ENCODE results near the gene ZBTB48.
"Not testable (repeated sequence)": the region's sequence is repeated elsewhere in the genome, so short reads cannot be mapped to it uniquely, and the experiment has no call there.

ZBTB48 gene

DNA sequence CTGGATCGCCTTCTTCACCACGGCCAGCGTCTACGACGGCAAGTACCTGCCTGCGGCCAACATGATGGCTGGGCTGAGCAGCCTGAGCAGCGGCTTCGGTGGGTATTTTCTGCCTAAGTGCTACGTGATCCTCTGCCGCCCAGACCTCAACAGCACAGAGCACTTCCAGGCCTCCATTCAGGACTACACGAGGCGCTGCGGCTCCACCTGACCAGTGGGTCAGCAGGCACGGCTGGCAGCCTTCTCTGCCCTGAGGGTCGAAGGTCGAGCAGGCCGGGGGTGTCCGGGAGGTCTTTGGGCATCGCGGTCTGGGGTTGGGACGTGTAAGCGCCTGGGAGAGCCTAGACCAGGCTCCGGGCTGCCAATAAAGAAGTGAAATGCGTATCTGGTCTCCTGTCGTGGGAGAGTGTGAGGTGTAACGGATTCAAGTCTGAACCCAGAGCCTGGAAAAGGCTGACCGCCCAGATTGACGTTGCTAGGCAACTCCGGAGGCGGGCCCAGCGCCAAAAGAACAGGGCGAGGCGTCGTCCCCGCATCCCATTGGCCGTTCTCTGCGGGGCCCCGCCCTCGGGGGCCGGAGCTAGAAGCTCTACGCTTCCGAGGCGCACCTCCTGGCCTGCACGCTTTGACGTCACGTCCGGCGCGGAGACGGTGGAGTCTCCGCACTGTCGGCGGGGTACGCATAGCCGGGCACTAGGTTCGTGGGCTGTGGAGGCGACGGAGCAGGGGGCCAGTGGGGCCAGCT lies at the start of gene ZBTB48:
Gene ZBTB48 (plus strand): TSS at position 621 of the 745 bp plus-strand sequence. CDS start 616 bp downstream, outside the sequence.
- DNase-seq = peak; percentile 100

DNA sequence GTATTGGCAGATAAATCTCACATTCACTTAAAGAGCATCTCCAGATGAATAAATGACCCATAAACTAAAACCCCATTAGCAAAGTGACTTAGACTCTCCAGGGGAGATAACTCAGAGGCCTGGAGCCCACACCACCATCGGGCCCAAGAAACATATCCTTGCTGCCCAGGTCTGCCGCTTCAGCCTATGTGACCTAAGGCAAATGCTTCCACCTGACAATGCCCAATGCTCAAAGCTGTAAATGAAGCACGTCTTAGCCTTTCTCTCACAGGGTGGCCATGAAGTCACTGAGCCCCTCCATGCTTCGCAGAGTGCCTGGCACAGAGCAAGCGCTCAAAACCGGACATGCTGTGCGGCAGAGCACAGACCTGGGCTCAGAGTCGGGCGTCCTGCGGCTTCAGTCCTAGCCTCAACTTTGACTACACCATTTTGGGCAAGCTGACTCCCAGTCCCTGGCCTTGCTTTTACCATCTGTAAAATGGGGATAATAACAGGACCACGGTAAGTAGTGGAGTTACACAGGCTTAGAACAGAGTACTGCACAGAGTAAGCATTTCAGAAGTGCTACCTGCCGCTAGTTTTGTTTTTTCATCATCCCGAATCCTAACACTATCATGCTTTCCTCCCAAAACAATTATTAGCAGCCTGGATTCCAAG lies 49.2 kb upstream of the ZBTB48 start:
- no peak for DNase-seq

DNA sequence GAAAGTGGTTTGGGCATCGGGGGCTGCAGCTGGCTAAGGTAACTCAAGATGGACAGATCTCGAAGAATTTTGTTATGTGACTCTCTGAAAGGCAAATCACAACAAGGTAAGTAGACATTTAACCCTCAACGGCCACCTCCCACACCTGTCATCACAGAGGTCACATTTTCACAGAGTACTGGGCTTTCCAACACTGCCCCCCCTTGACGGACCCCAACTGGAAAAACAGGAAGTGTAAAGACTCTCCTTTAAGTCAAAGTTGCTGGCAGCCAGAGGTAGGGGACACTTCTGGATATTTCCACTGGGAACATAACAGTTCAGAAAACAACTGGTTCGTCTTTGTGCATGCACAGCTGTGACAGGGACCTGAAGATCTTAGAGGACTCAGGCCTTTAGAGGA lies 47.8 kb upstream of the ZBTB48 start:
- no peak for DNase-seq

DNA sequence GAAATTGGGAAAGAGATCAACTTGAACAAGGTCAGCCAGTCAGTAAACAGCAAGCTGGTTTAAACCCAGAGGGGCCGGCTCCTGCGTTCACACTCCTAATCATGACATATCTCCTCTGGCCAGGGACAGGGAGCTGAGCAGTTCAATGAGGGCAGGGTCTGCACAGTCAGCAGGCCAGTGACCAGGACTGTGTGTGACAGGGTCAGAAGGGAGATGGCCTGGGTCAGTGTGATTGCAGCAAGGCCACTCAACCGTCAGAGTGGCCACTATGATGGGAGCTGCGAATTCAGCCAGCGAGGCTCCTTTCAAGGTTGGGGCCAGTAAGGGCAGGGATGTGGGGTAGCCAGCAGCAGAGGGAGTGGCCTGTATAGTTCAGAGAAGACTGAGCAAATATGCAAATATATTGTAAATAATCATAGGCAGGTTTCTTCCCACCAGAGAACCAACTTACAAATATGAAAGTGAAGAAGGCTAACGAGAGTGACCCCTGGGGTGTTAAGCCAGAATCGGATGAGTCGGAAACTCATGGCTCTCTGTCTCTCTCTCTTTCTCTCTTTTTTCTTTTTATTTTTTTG lies 45.5 kb upstream of the ZBTB48 start:
- no peak for DNase-seq

- DNase-seq = no peak
Observed at GRCh38 chr1:6535214-6535613, 44.6 kb upstream of the ZBTB48 start.

DNA sequence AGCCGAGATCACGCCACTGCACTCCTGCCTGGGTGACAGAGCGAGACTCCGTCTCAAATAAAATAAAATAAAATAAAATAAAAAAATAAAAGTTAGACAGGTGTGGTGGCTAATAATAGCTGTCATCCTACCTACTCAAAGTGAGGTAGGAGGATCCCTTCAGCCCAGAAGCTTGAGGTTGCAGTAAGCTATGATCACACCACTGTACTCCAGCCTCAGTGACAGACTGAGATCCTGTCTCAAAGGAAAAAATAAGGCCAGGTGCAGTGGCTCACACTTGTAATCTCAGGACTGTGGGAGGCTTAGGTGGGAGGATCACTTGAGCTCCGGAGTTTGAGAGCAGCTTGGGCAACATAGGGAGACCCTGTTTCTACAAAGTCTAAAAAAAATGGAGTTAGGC lies 43.5 kb upstream of the ZBTB48 start:
- DNase-seq = no peak

GRCh38 chr1:6538956-6539355 lies 40.8 kb upstream of the ZBTB48 start:
- no peak for DNase-seq

GRCh38 chr1:6544831-6545230 lies 35.0 kb upstream of the ZBTB48 start:
- DNase-seq = no peak

DNA sequence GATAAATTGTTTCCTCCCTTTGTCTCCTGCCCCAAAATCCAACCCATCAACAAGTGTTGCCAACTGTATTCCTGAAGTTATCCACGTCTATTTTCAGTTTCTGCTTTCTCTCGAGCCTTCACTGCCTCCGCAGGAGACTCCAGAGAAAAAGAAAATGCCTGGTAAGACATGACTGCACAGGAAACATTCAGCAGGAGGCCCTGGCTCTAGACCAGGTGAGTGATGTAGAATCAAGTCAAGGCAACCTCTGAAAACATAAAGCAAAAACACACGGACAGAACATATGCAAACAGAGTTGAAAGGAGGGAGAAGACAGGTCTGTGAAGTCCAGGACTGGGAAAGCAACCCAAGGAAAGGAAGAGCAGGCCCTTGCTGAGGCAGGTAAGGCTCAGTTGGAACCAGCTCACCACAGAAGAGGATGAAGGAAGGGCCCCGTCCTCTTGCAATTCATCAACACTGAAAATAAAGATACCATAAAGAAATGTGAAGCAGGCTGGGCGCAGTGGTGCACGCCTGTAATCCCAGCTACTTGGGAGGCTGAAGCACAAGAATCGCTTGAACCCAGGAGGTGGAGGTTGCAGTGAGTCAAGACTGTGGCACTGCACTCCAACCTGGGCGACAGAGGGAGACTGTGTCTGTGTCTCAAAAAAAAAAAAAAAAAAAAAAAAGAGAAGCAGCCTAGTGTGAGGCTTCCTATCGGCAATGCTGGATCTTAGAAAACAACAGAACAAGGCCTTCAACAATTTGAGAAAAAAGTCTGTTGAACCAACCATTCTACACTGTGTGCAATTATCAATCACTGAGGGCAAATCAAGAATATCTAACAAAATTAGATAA lies 34.3 kb upstream of the ZBTB48 start:
- DNase-seq = no peak

DNA sequence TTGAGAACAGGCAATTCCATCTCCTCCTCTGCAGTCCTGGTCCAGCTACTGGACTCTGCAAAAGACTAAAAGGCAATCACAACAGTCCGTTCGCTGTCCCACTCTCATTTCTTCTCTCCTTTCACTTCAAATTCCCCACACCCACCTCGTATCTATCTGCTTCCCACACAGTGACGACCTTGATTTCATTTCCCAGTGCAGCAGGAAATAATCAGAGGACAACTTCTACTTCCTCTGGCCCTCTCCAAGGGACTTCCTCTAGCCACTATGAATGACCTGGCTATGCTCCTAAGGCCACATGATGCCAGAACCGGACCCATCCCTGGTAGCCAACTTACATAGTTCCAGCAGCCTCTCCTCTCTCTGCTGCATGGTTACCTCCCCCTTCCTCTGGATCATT lies 33.5 kb upstream of the ZBTB48 start:
- DNase-seq = no peak

DNA sequence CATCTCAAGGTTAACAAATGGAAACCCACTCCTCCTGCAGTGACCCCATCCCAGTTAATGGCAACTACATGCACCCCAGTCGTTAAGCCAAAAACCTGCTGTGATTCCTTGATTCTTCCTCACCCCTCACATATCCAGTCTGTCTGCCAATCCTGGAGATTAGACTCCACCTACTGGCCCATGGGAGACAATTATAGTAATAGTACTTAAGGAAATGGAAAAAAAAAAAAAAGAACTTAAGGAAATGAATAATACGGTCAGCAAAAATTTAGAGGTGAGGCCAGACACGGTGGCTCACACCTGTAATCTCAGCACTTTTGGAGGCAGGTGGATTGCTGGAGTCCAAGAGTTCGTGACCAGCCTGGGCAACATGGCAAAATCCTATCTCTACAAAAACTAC lies 32.5 kb upstream of the ZBTB48 start:
- no peak for DNase-seq

- DNase-seq = peak; percentile 99
Observed at GRCh38 chr1:6554031-6554906, 25.5 kb upstream of the ZBTB48 start, which contains the start of gene NOL9. NOL9 (minus strand) TSS chr1:6554513; CDS start chr1:6554502, 11 bp downstream.

- no peak for DNase-seq
Observed at GRCh38 chr1:6554907-6555778, 24.7 kb upstream of the ZBTB48 start, which contains the start of gene TAS1R1. TAS1R1 (plus strand) TSS chr1:6555307; CDS start chr1:6555374, 67 bp downstream.

DNA sequence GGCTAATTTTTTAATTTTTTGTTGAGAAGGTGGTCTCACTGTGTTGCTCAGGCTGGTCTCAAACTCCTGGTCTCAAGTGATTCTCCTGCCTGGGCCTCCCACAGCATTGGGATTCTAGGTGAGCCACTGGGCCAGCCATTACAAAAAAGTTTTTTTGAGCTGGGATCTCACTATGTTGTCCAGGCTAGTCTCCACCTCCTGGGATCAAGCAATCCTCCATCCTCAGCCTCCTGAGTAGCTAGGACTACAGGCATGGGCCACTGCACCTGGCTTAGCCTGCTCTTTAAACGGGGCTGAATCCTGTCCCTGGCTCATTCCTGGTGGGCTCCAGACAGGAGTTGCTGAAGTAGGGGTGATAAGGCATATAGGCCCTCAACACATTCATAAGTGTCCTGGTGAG lies 22.2 kb upstream of the ZBTB48 start:
- no peak for DNase-seq

- DNase-seq = not testable (repeated sequence)
Observed at GRCh38 chr1:6559161-6559560, 20.6 kb upstream of the ZBTB48 start.

DNA sequence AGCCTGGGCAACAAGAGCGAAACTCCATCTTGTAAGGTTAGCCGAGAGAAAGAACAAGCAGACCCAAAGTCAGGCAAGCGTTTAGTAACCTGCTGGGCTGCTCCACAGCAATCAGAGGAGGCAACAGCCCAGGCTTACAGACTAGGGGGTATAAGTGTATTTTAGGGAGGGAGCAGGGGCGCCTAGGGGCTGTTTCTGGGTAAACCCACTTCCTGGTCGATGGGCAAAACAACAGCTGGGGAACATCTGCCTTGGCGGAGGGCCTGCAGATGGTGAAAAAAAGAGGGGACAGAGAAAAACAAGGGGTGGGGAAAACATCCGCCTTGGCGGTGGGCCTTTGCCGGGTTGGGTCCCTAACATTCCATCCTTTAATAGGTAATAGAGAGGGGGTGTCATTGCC lies 19.5 kb upstream of the ZBTB48 start:
- no peak for DNase-seq

- no peak for DNase-seq
Observed at GRCh38 chr1:6569033-6569432, 10.8 kb upstream of the ZBTB48 start.

DNA sequence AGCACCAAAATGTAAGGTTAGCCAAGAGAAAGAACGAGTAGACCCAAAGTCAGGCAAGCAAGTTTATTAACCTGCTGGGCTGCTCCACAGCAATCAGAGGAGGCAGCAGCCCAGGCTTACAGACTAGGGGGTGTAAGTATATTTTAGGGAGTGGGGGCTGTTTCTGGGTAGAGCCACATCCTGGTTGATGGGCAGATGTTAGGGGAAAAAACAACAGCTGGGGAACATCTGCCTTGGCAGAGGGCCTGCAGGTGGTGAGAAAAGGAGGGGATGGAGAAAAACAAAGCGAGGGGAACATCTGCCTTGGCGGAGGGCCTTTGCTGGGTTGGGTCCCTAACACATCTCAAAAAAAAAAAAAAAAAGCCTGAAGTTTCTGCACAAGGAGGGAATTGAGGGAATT lies 9.7 kb upstream of the ZBTB48 start:
- DNase-seq = no peak

- no peak for DNase-seq
Observed at GRCh38 chr1:6570987-6571386, 8.8 kb upstream of the ZBTB48 start.

DNA sequence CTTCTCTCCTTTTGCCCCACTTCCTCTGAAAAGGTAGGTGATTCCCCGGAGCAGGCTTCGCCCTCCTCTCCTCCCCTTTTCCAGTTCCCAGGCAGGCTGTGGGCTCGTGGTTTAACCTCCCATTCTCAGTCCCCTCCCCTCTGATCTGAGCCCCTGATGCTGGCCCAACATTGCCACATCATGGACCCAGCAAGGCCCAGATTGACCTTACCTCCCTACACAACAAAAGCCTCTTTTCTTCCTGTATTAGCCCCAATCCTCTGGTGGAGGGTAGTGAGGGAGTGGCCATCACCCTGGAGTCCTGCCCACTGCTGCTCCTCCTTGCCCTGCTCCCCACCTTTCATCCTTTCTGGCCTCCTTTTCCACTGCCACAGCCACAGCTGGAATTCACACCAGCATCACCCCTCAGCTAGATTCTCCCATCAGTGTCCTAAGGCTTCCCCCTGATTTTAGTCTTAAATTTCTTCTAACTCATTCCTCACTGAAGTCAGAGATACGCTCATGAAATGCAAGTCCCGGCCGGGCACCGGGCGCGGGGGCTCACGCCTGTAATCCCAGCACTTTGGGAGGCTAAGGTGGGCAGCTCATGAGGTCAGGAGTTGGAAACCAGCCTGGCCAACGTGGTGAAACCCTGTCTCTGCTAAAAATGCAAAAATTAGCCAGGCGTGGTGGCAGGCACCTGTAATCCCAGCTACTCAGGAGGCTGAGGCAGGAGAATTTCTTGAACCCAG lies 7.0 kb upstream of the ZBTB48 start:
- no peak for DNase-seq

Data from NCI-H1092 (cell line).